ENCODE results near the gene SRPK2. TPM values are rescaled to one million over a fixed set of nuclear protein-coding genes. Genes with fewer than 3 reads are reported as not detected.

The SRPK2 gene
- total RNA-seq, 1 experiment from 2014 or later, result 50.5 TPM

GRCh38 chr7:105250706-105251105, 138.0 kb downstream of the SRPK2 start (continued):
- TF ChIP-seq HMGXB4 (CRISPR knock-in tag; IDR thresholded peaks at IDR 0.05) (no peak), MYBL2 (CRISPR knock-in tag; IDR thresholded peaks at IDR 0.05) (no peak), ATF6 (CRISPR knock-in tag; IDR thresholded peaks at IDR 0.05) (no peak), PRRX2 (CRISPR knock-in tag; IDR thresholded peaks at IDR 0.05) (no peak), E2F4 (CRISPR knock-in tag; IDR thresholded peaks at IDR 0.05; ENCODE audit: borderline replicate concordance, low read depth) (no peak)

- Mint-ChIP-seq H3K4me3 (no peak overlapping the region), H3K4me1 (peaks cover 60% of the 10 kb centered on the region), H3K36me3 (no peaks in the 10 kb centered on the region), H3K27ac (no peak overlapping the region), H3K9me3 (no peaks in the 10 kb centered on the region), H3K27me3 (ENCODE audit: low read depth) (no peaks in the 10 kb centered on the region)
- POLR2A ChIA-PET, result no interaction called here
- no peak for TF ChIP-seq USF1 (CRISPR knock-in tag; IDR thresholded peaks at IDR 0.05)
- no peak for TF ChIP-seq JAZF1 (CRISPR knock-in tag; IDR thresholded peaks at IDR 0.05)
- TF ChIP-seq E2F4 (CRISPR knock-in tag; IDR thresholded peaks at IDR 0.05; ENCODE audit: borderline replicate concordance, low read depth), result no peak
- TF ChIP-seq AR (CRISPR knock-in tag; IDR thresholded peaks at IDR 0.05), result no peak
- no peak for TF ChIP-seq ATF1 (CRISPR knock-in tag; IDR thresholded peaks at IDR 0.05)
- no peak for TF ChIP-seq MYBL2 (CRISPR knock-in tag; IDR thresholded peaks at IDR 0.05)
- no peak for TF ChIP-seq ZNF317 (CRISPR knock-in tag; IDR thresholded peaks at IDR 0.05; ENCODE audit: borderline replicate concordance, low read depth)
- no peak for TF ChIP-seq ZNF219 (CRISPR knock-in tag; IDR thresholded peaks at IDR 0.05; ENCODE audit: borderline replicate concordance)
- ATAC-seq (no peak), DNase-seq (ENCODE audit: low spot score) (no peak)
- CTCF ChIA-PET, result no interaction called here
Observed at GRCh38 chr7:105250239-105250638, 138.5 kb downstream of the SRPK2 start.

GRCh38 chr7:105249216-105249615, 139.5 kb downstream of the SRPK2 start:
- Mint-ChIP-seq H3K9me3 (no peaks in the 10 kb centered on the region), H3K4me1 (peaks cover 51% of the 10 kb centered on the region), H3K36me3 (no peaks in the 10 kb centered on the region), H3K27ac (no peak overlapping the region), H3K27me3 (ENCODE audit: low read depth) (no peaks in the 10 kb centered on the region), H3K4me3 (no peak overlapping the region)
- ATAC-seq (no peak), DNase-seq (ENCODE audit: low spot score) (no peak)
- ChIA-PET CTCF (no interaction called here), POLR2A (interaction anchor here (0.5 kb wide), 1 partner anchor 91 kb away, joined by 3 read pairs; no protein-coding TSS in a partner anchor)
- no peak for TF ChIP-seq ZNF396 (CRISPR knock-in tag; IDR thresholded peaks at IDR 0.05; ENCODE audit: borderline replicate concordance)
- TF ChIP-seq PRRX2 (CRISPR knock-in tag; IDR thresholded peaks at IDR 0.05), result no peak
